B cell (primary cell): ENCODE measurements around the gene PYDC2.

Source experiments
- CTCF ChIP-seq: fragments of 200-600 bp; IDR thresholded peaks from one replicate; pipeline ENCODE4 v1.8.0; 2022; ENCODE audit warnings: antibody characterized with exemption, mild to moderate bottlenecking
- EZH2 ChIP-seq: IDR thresholded peaks from 2 replicates; pipeline ENCODE4 v1.6.1; 2012; ENCODE audit warnings: borderline replicate concordance, low read depth, mild to moderate bottlenecking, moderate library complexity, low read length; ENCODE audit not compliant: insufficient read depth, poor library complexity, severe bottlenecking

- no peak for TF ChIP-seq CTCF
- no peak for TF ChIP-seq EZH2
Observed at GRCh38 chr3:191449256-191449655, 11.7 kb upstream of the PYDC2 start.
